Stimulated activated memory B cell treated with anti-CD40 and anti-IgM and Interleukin-4, amounts not matched to agents 10 μg/mL and 1 μg/mL and 100 μg/mL, for 72 hours (primary cell): Measurements from ENCODE around the gene ALDH3A1.

Experiments
- ATAC-seq: fragments of 150-1000 bp; cut with Tn5 transposase; 2 replicates; pipeline ENCODE4 v1.10.0; 2021
- H3K27ac Mint-ChIP-seq: one replicate; pipeline ENCODE4 v1.8.0; 2022; ENCODE audit warnings: mild to moderate bottlenecking, mixed read lengths
- H3K27me3 Mint-ChIP-seq: one replicate; pipeline ENCODE4 v1.8.0; 2022; ENCODE audit warnings: mixed read lengths
- H3K36me3 Mint-ChIP-seq: one replicate; pipeline ENCODE4 v1.8.0; 2022; ENCODE audit warnings: mixed read lengths
- H3K4me1 Mint-ChIP-seq: one replicate; pipeline ENCODE4 v1.8.0; 2022; ENCODE audit warnings: mixed read lengths
- H3K4me3 Mint-ChIP-seq: one replicate; pipeline ENCODE4 v1.8.0; 2022; ENCODE audit warnings: mild to moderate bottlenecking, moderate library complexity, mixed read lengths
- H3K9me3 Mint-ChIP-seq: one replicate; pipeline ENCODE4 v1.8.0; 2022; ENCODE audit warnings: mixed read lengths

The ALDH3A1 gene

DNA sequence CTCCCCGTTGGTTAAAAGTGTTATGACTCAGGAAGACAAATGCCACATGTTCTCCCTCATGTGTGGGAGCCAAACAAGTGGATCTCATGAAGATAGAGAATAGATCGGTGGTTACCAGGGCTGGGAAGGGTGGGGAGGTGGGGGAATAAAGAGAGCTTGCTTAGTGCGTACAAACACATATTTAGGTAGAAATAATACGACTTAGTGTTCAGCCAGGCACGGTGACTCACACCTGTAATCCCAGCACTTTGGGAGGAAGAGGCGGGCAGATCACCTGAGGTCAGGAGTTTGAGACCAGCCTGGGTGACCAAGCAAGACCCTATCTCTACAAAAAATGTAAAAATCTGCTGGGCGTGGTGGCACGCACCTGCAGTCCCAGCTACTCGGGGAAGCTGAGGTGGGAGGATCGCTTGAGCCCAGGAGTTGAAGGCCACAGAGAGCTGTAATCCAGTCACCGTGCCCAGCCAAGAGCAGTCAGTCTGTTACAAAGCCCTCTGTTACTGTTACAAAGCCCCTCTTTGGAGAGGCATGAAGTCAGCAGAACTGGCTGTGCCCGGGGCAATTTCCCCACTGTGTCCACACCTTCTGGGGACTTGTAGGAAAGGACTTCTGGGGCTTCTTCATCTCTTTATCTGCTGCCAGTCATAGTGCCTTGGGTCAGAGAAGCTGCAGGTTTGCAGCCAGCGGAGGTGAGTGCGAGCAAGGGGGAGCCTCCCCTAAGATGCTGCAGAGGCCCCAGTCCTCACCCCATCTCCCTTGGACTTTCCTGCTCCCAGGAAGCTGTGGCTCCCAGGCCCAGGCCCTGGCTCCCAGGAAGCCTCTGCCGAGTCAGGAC is 4.3 kb upstream of the ALDH3A1 start:
- H3K27ac Mint-ChIP-seq = peak overlapping the region; percentile 40
- no peak overlapping the region for H3K4me3 Mint-ChIP-seq
- H3K36me3 Mint-ChIP-seq = no peaks in the 10 kb centered on the region
- H3K9me3 Mint-ChIP-seq = no peaks in the 10 kb centered on the region
- H3K4me1 Mint-ChIP-seq = peaks cover 52% of the 10 kb centered on the region
- peaks cover 21% of the 10 kb centered on the region for H3K27me3 Mint-ChIP-seq
- no peak for ATAC-seq

DNA sequence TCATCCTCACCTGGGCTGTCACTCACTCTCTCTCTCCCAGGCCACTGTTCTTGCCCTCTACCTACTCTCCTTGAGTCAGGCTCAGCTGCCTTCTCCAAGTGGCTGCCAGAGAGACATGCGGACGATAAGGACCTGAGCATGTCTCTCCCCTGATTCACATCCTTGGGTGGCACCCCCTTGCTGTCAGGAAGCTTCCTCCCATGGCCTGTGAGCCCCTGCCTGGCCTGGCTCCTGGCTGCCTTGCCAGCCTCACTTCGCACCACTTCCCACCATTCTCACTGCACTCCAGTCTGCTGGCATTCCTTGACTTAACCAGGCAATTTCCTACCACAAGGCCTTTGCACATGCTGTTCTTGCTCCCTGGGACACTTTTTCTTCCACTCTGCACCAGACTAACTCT is 2.7 kb upstream of the ALDH3A1 start:
- no peak for ATAC-seq
- H3K27ac Mint-ChIP-seq = no peak overlapping the region
- no peaks in the 10 kb centered on the region for H3K36me3 Mint-ChIP-seq
- H3K27me3 Mint-ChIP-seq = peaks cover 21% of the 10 kb centered on the region
- H3K9me3 Mint-ChIP-seq = no peaks in the 10 kb centered on the region
- H3K4me1 Mint-ChIP-seq = peaks cover 39% of the 10 kb centered on the region
- no peak overlapping the region for H3K4me3 Mint-ChIP-seq

- no peak overlapping the region for H3K4me3 Mint-ChIP-seq
- H3K27me3 Mint-ChIP-seq = peaks cover 21% of the 10 kb centered on the region
- H3K27ac Mint-ChIP-seq = no peak overlapping the region
- no peak for ATAC-seq
- no peaks in the 10 kb centered on the region for H3K36me3 Mint-ChIP-seq
- H3K9me3 Mint-ChIP-seq = no peaks in the 10 kb centered on the region
- peaks cover 35% of the 10 kb centered on the region for H3K4me1 Mint-ChIP-seq
Observed at GRCh38 chr17:19750020-19750572, 2.0 kb upstream of the ALDH3A1 start.

DNA sequence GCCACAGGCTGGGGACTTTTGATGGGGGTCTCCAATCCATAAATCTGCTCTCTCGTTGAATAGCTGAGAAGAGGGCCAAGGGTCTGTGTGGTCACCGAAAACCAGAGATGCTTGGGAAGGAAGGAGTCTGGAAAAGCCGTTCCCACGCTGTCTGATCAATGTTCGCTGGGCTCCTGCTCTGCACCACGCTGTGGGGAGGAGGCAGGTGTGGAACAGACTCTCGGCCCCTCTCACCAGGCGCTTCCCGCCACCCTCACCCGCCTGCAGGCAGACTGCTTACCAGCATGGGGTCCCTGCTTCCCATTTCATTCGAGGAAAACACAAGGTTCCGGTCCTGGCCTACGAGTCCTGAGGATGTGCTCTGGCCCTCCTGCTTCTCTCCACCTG is 702 bp upstream of the ALDH3A1 start:
- ATAC-seq = no peak
- Mint-ChIP-seq H3K4me1 (peaks cover 32% of the 10 kb centered on the region), H3K27ac (no peak overlapping the region), H3K4me3 (no peak overlapping the region), H3K36me3 (no peaks in the 10 kb centered on the region), H3K27me3 (peaks cover 21% of the 10 kb centered on the region), H3K9me3 (no peaks in the 10 kb centered on the region)

- no peak for ATAC-seq
- Mint-ChIP-seq H3K9me3 (no peaks in the 10 kb centered on the region), H3K4me1 (peaks cover 18% of the 10 kb centered on the region), H3K36me3 (no peaks in the 10 kb centered on the region), H3K27me3 (peaks cover 21% of the 10 kb centered on the region), H3K27ac (no peak overlapping the region), H3K4me3 (no peak overlapping the region)
Observed at GRCh38 chr17:19747159-19747719, 859 bp downstream of the ALDH3A1 start.

GRCh38 chr17:19746517-19746916 is 1.6 kb downstream of the ALDH3A1 start:
- H3K36me3 Mint-ChIP-seq = no peaks in the 10 kb centered on the region
- H3K27me3 Mint-ChIP-seq = peaks cover 21% of the 10 kb centered on the region
- no peak overlapping the region for H3K27ac Mint-ChIP-seq
- H3K4me3 Mint-ChIP-seq = no peak overlapping the region
- peaks cover 13% of the 10 kb centered on the region for H3K4me1 Mint-ChIP-seq
- H3K9me3 Mint-ChIP-seq = no peaks in the 10 kb centered on the region
- ATAC-seq = no peak

DNA sequence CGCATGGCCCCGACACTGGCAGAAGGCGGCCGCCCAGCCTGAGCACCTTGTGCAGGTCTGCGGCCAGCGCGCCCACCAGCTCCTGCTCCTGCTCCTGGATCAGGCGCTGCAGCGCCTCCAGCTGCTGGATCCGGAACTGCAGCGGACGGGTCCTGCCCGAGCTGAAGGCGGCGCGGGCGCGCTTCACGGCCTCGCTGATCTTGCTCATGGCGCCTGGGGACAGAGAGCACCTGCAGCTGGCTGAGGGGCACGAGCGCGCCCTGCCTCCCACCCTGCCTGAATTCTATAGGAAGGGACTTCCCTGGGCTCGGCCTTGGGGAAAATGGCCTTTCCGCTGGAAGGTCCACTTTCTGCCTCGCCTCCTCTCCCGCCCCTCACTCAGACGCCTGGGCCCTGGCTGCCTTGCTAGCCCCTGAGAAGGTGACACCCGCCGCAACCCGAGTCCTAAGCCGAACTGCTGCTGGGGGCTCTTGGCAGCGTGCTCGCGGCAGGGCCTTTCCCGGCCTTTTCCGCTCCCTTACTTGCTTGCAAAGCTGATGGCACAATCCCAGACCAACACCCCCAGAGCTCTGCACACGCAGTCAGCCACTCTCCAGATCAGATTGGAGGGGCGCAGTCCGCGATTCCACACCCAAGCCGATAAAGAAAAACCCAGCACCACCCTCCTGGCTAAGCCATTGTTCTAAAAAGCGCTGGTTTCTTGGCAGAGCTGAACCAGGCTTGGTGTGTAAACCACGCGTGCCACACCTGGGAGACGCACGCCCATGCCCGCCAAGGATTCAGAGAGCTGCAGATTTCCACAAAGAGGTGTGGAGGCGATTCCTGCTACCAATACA is 3.0 kb downstream of the ALDH3A1 start:
- H3K9me3 Mint-ChIP-seq = no peaks in the 10 kb centered on the region
- H3K4me3 Mint-ChIP-seq = peak overlapping the region; percentile 85
- peaks cover 13% of the 10 kb centered on the region for H3K4me1 Mint-ChIP-seq
- ATAC-seq = peak; percentile 83
- H3K27ac Mint-ChIP-seq = peak overlapping the region; percentile 77
- H3K36me3 Mint-ChIP-seq = no peaks in the 10 kb centered on the region
- H3K27me3 Mint-ChIP-seq = peaks cover 21% of the 10 kb centered on the region

- peak overlapping the region; percentile 77 for H3K27ac Mint-ChIP-seq
- H3K36me3 Mint-ChIP-seq = no peaks in the 10 kb centered on the region
- peaks cover 13% of the 10 kb centered on the region for H3K4me1 Mint-ChIP-seq
- H3K9me3 Mint-ChIP-seq = no peaks in the 10 kb centered on the region
- peaks cover 20% of the 10 kb centered on the region for H3K27me3 Mint-ChIP-seq
- peak overlapping the region; percentile 85 for H3K4me3 Mint-ChIP-seq
- peak; percentile 11 for ATAC-seq
Observed at GRCh38 chr17:19744492-19744891, 3.6 kb downstream of the ALDH3A1 start.

- H3K9me3 Mint-ChIP-seq = no peaks in the 10 kb centered on the region
- peaks cover 13% of the 10 kb centered on the region for H3K4me1 Mint-ChIP-seq
- ATAC-seq = no peak
- H3K27me3 Mint-ChIP-seq = peaks cover 9% of the 10 kb centered on the region
- peak overlapping the region; percentile 77 for H3K27ac Mint-ChIP-seq
- H3K36me3 Mint-ChIP-seq = no peaks in the 10 kb centered on the region
- H3K4me3 Mint-ChIP-seq = peak overlapping the region; percentile 55
Observed at GRCh38 chr17:19743101-19744100, 4.7 kb downstream of the ALDH3A1 start.

DNA sequence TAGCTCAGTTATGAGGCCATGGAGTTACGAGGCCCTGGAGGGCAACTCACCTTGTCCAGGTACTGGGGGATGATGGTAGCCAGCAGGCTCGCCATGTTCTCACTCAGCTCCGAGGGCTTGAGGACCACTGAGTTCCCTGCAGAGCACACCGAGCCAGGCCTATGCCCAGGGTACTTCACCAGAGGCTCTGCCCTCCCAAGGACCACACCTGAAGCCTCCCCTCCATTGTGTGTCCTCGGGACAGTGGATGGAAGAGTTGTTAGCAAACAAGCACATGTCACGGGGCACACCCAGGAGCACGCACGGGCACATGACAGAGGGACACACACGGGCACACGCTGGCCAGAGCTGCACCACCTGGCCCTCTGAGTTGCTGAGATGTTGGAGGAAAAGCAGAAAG is 5.6 kb downstream of the ALDH3A1 start:
- H3K4me3 Mint-ChIP-seq = no peak overlapping the region

DNA sequence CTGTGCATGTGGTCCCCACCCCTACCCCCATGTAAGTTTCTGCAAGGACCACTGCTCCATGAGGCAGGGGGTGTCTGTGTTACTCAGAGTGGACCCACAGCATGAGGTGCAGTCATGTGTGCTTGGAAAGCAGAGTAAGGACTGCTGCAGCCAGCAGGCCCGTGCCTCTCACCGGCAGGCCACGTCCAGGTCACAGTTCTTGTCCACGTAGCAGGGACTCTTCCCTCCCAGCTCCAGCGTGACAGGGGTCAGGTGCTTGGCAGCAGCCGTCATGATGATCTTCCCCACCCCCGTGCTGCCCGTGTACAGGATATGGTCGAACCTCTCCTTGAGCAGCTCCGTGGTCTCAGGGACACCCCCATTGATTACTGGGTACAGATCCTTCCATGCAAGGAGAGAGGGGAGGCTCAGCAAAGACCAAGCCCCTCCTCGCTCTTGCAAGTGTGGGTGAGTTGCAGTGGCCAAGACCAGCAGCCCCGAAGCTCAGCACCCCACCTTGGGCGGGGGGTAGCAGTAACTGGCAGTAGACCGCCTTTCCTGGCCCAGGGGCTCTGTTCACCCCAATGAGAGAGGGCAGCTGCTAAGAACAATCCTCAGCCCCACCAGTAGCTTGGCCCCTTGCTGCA is 6.2 kb downstream of the ALDH3A1 start:
- Mint-ChIP-seq H3K4me1 (peaks cover 13% of the 10 kb centered on the region), H3K36me3 (no peaks in the 10 kb centered on the region), H3K9me3 (no peaks in the 10 kb centered on the region), H3K27me3 (no peaks in the 10 kb centered on the region), H3K27ac (no peak overlapping the region), H3K4me3 (no peak overlapping the region)
- no peak for ATAC-seq

More for the DNA sequence above, 5.6 kb downstream of the ALDH3A1 start:
- no peak for ATAC-seq
- Mint-ChIP-seq H3K36me3 (no peaks in the 10 kb centered on the region), H3K9me3 (no peaks in the 10 kb centered on the region), H3K4me1 (peaks cover 13% of the 10 kb centered on the region), H3K27ac (no peak overlapping the region), H3K27me3 (no peaks in the 10 kb centered on the region)

GRCh38 chr17:19740933-19741332 is 7.2 kb downstream of the ALDH3A1 start:
- H3K36me3 Mint-ChIP-seq = no peaks in the 10 kb centered on the region

DNA sequence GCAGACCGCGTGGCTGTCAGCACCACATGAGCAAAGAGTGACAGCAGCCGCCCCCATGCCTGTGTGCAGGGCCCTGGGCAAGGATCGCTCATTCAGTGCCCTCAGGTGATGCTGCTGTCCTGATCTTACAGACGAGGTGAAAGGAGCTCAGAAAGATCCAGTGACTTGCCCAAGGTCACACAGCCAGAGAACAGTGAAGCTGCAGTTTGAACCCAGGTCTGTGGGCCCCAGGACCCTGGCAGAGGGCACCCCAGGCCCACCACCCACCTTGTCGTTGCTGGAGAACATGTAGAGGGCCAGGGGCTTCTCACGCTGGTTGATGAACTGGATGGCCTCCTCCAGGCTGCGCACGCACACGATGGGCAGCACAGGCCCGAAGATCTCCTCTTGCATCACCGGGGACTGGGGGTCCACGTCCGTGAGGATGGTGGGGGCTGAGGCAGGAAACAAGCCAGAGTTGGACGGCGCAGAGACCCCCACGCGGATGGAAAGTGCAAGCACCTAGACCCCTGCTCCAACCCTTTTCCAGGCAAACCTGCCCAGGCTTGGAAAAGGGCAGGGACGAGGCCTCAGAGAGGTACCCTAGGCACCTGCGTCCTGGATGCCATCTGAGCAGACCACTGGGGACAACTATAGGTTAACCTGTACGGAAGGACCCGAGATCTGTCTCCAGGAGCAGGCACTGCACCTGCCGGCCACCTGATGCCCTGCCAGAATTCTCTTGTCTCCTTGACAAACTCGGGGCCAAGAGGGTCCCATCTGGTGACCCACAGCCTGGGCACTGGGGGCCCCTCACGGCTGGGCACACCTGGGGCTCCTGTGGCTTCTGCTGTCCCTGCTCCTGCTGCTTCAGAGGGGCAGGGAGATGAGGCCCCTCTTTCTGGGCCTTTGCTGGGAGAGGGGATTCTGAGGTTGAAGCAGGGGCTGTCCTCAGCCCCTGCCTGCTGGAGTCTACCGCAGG is 8.6 kb downstream of the ALDH3A1 start:
- Mint-ChIP-seq H3K4me1 (peaks cover 3% of the 10 kb centered on the region), H3K36me3 (no peaks in the 10 kb centered on the region)
- ATAC-seq = no peak

More at GRCh38 chr17:19740933-19741332, 7.2 kb downstream of the ALDH3A1 start:
- Mint-ChIP-seq H3K4me1 (peaks cover 13% of the 10 kb centered on the region), H3K4me3 (no peak overlapping the region), H3K27me3 (no peaks in the 10 kb centered on the region), H3K9me3 (no peaks in the 10 kb centered on the region), H3K27ac (no peak overlapping the region)
- no peak for ATAC-seq

More for the DNA sequence above, 8.6 kb downstream of the ALDH3A1 start:
- H3K4me3 Mint-ChIP-seq = no peak overlapping the region
- no peaks in the 10 kb centered on the region for H3K9me3 Mint-ChIP-seq
- H3K27me3 Mint-ChIP-seq = no peaks in the 10 kb centered on the region
- H3K27ac Mint-ChIP-seq = no peak overlapping the region
